SU-DHL-6 (cell line): ENCODE results near the gene C1QTNF8.

ENCODE experiments used
- H2AFZ ChIP-seq: fragments of 200-600 bp; sonication (generic); 2 replicates; pipeline ENCODE4 v1.6.1; 2014; ENCODE audit warnings: low read depth, mild to moderate bottlenecking, moderate library complexity, mixed read lengths, antibody characterized with exemption, low read length; ENCODE audit not compliant: severe bottlenecking
- H3F3A ChIP-seq: fragments of 200-600 bp; shearing (Covaris generic); 2 replicates; pipeline ENCODE4 v1.6.0; 2016; ENCODE audit warnings: antibody characterized with exemption, mild to moderate bottlenecking; ENCODE audit not compliant: insufficient read depth
- H3K27ac ChIP-seq: fragments of 200-600 bp; sonication (generic); 2 replicates; pipeline ENCODE4 v1.5.1; 2016; ENCODE audit warnings: low read depth, mild to moderate bottlenecking, low read length, moderate library complexity, mixed read lengths
- H3K27me3 ChIP-seq: fragments of 200-600 bp; sonication (generic), shearing (Covaris generic); 2 replicates; pipeline ENCODE4 v1.6.0; 2014; ENCODE audit warnings: mild to moderate bottlenecking, low read length
- H3K36me3 ChIP-seq: fragments of 200-600 bp; sonication (generic); 2 replicates; pipeline ENCODE4 v1.6.1; 2014; ENCODE audit warnings: mild to moderate bottlenecking, low read length, mixed read lengths
- H3K4me2 ChIP-seq: fragments of 300-600, 200-600 bp; shearing (Covaris generic), sonication (generic); 2 replicates; pipeline ENCODE4 v1.6.0; 2014; ENCODE audit warnings: low read length, low read depth, mild to moderate bottlenecking; ENCODE audit not compliant: poor library complexity, severe bottlenecking
- H3K4me3 ChIP-seq: fragments of 200-600 bp; sonication (generic); 2 replicates; pipeline ENCODE4 v1.5.1; 2014; ENCODE audit warnings: antibody characterized with exemption, low read length, mild to moderate bottlenecking, mixed read lengths; ENCODE audit not compliant: insufficient read depth, poor library complexity, severe bottlenecking
- H3K79me2 ChIP-seq: fragments of 200-600 bp; sonication (generic); 2 replicates; pipeline ENCODE4 v1.6.1; 2014; ENCODE audit warnings: mild to moderate bottlenecking, low read length, moderate library complexity; ENCODE audit not compliant: insufficient read depth
- H3K9ac ChIP-seq: fragments of 200-600 bp; sonication (generic); 2 replicates; pipeline ENCODE4 v1.7.0; 2014; ENCODE audit warnings: mild to moderate bottlenecking, low read length
- H3K9me2 ChIP-seq: fragments of 200-600 bp; sonication (generic); replicated peaks from 2 replicates; pipeline ENCODE4 v1.6.1; 2014; ENCODE audit warnings: low read length; ENCODE audit not compliant: insufficient read depth
- H3K9me3 ChIP-seq: fragments of 200-600 bp; sonication (generic); 2 replicates; pipeline ENCODE4 v1.6.1; 2014; ENCODE audit warnings: low read length, mixed read lengths; ENCODE audit not compliant: insufficient read depth
- H4K20me1 ChIP-seq: fragments of 200-600 bp; sonication (generic); 2 replicates; pipeline ENCODE4 v1.6.1; 2014; ENCODE audit warnings: low read depth, mild to moderate bottlenecking, antibody characterized with exemption, low read length, moderate library complexity, mixed read lengths
- EZH2phosphoT487 ChIP-seq: fragments of 200-600 bp; sonication (generic), shearing (Covaris generic); conservative IDR thresholded peaks from 2 replicates; pipeline ENCODE4 v1.6.1; 2018; ENCODE audit warnings: mild to moderate bottlenecking, antibody characterized with exemption, low read length, moderate library complexity, mixed read lengths
- TF ChIP-seq, protein P1 (sequence below): fragments of 200-600 bp; sonication (generic); IDR thresholded peaks from one replicate; pipeline ENCODE4 v1.5.1; 2017; ENCODE audit warnings: antibody characterized with exemption, mild to moderate bottlenecking, low read length, moderate library complexity; ENCODE audit not compliant: insufficient read depth, poor library complexity, severe bottlenecking

The C1QTNF8 gene

DNA sequence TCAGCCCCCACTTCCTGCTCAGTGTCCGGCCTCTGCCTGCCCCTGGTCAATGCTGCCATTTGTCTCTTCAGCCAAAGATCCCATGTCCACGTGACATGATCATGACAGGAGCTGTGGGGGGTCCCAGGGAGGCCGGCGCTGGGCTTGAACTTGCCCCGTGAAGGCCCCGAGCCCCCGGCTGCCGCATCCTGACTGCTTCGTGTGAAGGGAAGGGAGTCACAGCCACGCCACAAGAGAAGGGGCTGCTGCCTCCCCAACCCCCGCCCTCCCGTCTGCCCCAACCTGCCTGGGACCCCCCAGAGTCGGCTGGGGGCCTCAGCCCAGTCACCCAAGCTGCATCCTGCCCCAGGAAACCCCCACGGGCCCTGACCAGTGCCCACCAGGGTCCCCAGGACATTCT is 37.8 kb downstream of the C1QTNF8 start:
- H3K27ac ChIP-seq, result no peak overlapping the region
- H3K36me3 ChIP-seq, result no peaks in the 10 kb centered on the region
- no peaks in the 10 kb centered on the region for H3K9me2 ChIP-seq
- H3K9ac ChIP-seq, result no peak overlapping the region
- H4K20me1 ChIP-seq, result no peaks in the 10 kb centered on the region
- H3K27me3 ChIP-seq, result no peaks in the 10 kb centered on the region
- H2AFZ ChIP-seq, result no peak overlapping the region
- H3K9me3 ChIP-seq, result peaks cover 5% of the 10 kb centered on the region; the same call in 1 of the 2 replicates
- no peaks in the 10 kb centered on the region for H3F3A ChIP-seq
- H3K79me2 ChIP-seq, result no peaks in the 10 kb centered on the region
- no peak overlapping the region for H3K4me2 ChIP-seq
- H3K4me3 ChIP-seq, result no peak overlapping the region
- no peak for TF ChIP-seq EZH2phosphoT487
- TF ChIP-seq, protein P1, sequence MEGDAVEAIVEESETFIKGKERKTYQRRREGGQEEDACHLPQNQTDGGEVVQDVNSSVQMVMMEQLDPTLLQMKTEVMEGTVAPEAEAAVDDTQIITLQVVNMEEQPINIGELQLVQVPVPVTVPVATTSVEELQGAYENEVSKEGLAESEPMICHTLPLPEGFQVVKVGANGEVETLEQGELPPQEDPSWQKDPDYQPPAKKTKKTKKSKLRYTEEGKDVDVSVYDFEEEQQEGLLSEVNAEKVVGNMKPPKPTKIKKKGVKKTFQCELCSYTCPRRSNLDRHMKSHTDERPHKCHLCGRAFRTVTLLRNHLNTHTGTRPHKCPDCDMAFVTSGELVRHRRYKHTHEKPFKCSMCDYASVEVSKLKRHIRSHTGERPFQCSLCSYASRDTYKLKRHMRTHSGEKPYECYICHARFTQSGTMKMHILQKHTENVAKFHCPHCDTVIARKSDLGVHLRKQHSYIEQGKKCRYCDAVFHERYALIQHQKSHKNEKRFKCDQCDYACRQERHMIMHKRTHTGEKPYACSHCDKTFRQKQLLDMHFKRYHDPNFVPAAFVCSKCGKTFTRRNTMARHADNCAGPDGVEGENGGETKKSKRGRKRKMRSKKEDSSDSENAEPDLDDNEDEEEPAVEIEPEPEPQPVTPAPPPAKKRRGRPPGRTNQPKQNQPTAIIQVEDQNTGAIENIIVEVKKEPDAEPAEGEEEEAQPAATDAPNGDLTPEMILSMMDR, result no peak

DNA sequence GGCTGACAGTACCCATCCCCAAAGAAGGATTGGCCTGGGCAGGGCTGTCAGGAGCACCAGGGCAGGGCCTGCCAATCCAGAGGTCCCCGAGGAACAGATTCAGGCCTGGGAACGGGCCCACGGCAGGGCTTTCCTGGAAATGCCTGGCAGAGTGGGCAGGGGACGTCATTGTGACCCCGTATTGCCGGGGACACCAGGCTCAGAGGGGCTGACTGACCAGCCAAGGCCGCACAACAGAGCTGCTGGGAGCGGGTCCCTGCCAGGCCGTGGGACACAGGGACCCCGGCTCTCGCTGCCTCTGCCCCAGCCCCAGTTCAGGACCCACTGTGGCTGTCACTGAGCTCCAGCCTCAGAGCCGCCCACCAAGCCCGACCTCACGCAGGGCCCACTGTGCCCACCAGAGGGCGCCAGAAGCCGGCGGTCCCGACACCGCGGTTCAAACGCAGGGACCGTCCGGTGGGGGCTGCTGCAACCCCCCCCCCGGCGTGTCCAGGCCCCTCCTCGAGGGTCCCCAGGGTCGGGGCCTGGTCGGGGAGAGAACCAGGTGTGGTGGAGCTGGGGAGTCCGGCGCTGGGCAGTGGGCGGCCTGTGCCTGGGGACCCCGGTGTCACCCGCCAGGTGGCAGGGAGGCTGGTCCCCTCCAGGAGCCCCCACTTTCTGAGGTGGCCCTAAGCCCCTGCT is 38.7 kb downstream of the C1QTNF8 start:
- no peak for TF ChIP-seq EZH2phosphoT487
- TF ChIP-seq, protein P1, result peak; percentile 54
- H3K4me3 ChIP-seq, result no peak overlapping the region
- no peaks in the 10 kb centered on the region for H3K36me3 ChIP-seq
- no peaks in the 10 kb centered on the region for H3F3A ChIP-seq
- H3K9me3 ChIP-seq, result peaks cover 5% of the 10 kb centered on the region; the same call in 1 of the 2 replicates
- H2AFZ ChIP-seq, result no peak overlapping the region
- no peak overlapping the region for H3K27ac ChIP-seq
- no peaks in the 10 kb centered on the region for H3K27me3 ChIP-seq
- H4K20me1 ChIP-seq, result no peaks in the 10 kb centered on the region
- no peak overlapping the region for H3K4me2 ChIP-seq
- no peaks in the 10 kb centered on the region for H3K79me2 ChIP-seq
- no peak overlapping the region for H3K9ac ChIP-seq
- no peaks in the 10 kb centered on the region for H3K9me2 ChIP-seq

- no peaks in the 10 kb centered on the region for H3K27me3 ChIP-seq
- no peak overlapping the region for H2AFZ ChIP-seq
- no peak for TF ChIP-seq EZH2phosphoT487
- TF ChIP-seq, protein P1, result no peak
- peaks cover 5% of the 10 kb centered on the region; the same call in 1 of the 2 replicates for H3K9me3 ChIP-seq
- no peaks in the 10 kb centered on the region for H3K36me3 ChIP-seq
- H3K9ac ChIP-seq, result no peak overlapping the region
- no peak overlapping the region for H3K27ac ChIP-seq
- H3K4me2 ChIP-seq, result no peak overlapping the region
- no peak overlapping the region for H3K4me3 ChIP-seq
- H3K79me2 ChIP-seq, result no peaks in the 10 kb centered on the region
- no peaks in the 10 kb centered on the region for H3K9me2 ChIP-seq
- H3F3A ChIP-seq, result no peaks in the 10 kb centered on the region
- no peaks in the 10 kb centered on the region for H4K20me1 ChIP-seq
These were observed 39.8 kb downstream of the C1QTNF8 start for GRCh38 chr16:1056196-1056595.
